Activated naive CD4-positive, alpha-beta T cell treated with anti-CD3 and anti-CD28 coated beads, Interleukin-2, amount 10 ng/mL, durations not matched to agents 7 days and 5 days (primary cell): ENCODE results near the gene FRMD1.

Experiments used
- CTCF ChIA-PET: fragments of 350-600 bp; sonication (Branson Sonifier 250); formaldehyde crosslinking; loops from one replicate; lab custom pipeline; 2021; ENCODE audit warnings: antibody characterized with exemption; lab: Charles Lee
- DNase-seq: peaks from one replicate; pipeline ENCODE4 v3.0.0-alpha.2; 2020
- H3K27ac Mint-ChIP-seq: one replicate; pipeline ENCODE4 v1.8.0; 2021; ENCODE audit warnings: mild to moderate bottlenecking, moderate library complexity, mixed read lengths
- H3K27me3 Mint-ChIP-seq: one replicate; pipeline ENCODE4 v1.8.0; 2021; ENCODE audit warnings: mild to moderate bottlenecking, mixed read lengths
- H3K36me3 Mint-ChIP-seq: one replicate; pipeline ENCODE4 v1.8.0; 2021; ENCODE audit warnings: mixed read lengths
- H3K4me1 Mint-ChIP-seq: one replicate; pipeline ENCODE4 v1.8.0; 2021; ENCODE audit warnings: mixed read lengths
- H3K4me3 Mint-ChIP-seq: one replicate; pipeline ENCODE4 v1.8.0; 2021; ENCODE audit warnings: mild to moderate bottlenecking, moderate library complexity, mixed read lengths
- H3K9me3 Mint-ChIP-seq: one replicate; pipeline ENCODE4 v1.8.0; 2021; ENCODE audit warnings: mixed read lengths

FRMD1 gene

GRCh38 chr6:168078943-168079405 is at the start of gene FRMD1:
TSS of gene FRMD1 (minus strand) at chr6:168079212. CDS start at chr6:168079094, 118 bp downstream.
- H3K9me3 Mint-ChIP-seq, result peaks cover 6% of the 10 kb centered on the region
- no peak for DNase-seq
- H3K27ac Mint-ChIP-seq, result no peak within 1 kb of the TSS
- H3K4me1 Mint-ChIP-seq, result no peaks in the 10 kb centered on the region
- CTCF ChIA-PET, result no interaction called here
- no peaks in the 10 kb centered on the region for H3K27me3 Mint-ChIP-seq
- H3K36me3 Mint-ChIP-seq, result no peaks in the 10 kb centered on the region
- H3K4me3 Mint-ChIP-seq, result no peak within 1 kb of the TSS

GRCh38 chr6:168128006-168128630 is 49.1 kb upstream of the FRMD1 start:
- no peaks in the 10 kb centered on the region for H3K9me3 Mint-ChIP-seq
- H3K4me1 Mint-ChIP-seq, result no peaks in the 10 kb centered on the region
- H3K4me3 Mint-ChIP-seq, result no peak overlapping the region
- H3K27me3 Mint-ChIP-seq, result peaks cover 27% of the 10 kb centered on the region
- CTCF ChIA-PET, result no interaction called here
- DNase-seq, result no peak
- no peak overlapping the region for H3K27ac Mint-ChIP-seq
- no peaks in the 10 kb centered on the region for H3K36me3 Mint-ChIP-seq

GRCh38 chr6:168127384-168127868 is 48.4 kb upstream of the FRMD1 start:
- Mint-ChIP-seq H3K27ac (no peak overlapping the region), H3K9me3 (peaks cover 4% of the 10 kb centered on the region), H3K4me1 (no peaks in the 10 kb centered on the region), H3K4me3 (no peak overlapping the region), H3K36me3 (no peaks in the 10 kb centered on the region), H3K27me3 (peaks cover 20% of the 10 kb centered on the region)
- CTCF ChIA-PET, result no interaction called here
- no peak for DNase-seq

- Mint-ChIP-seq H3K4me3 (no peak overlapping the region), H3K4me1 (no peaks in the 10 kb centered on the region), H3K27me3 (peaks cover 13% of the 10 kb centered on the region), H3K36me3 (no peaks in the 10 kb centered on the region), H3K9me3 (peaks cover 4% of the 10 kb centered on the region), H3K27ac (no peak overlapping the region)
- no peak for DNase-seq
- CTCF ChIA-PET, result no interaction called here
These were observed 47.8 kb upstream of the FRMD1 start for GRCh38 chr6:168126566-168127383.

GRCh38 chr6:168125429-168126001 is 46.5 kb upstream of the FRMD1 start:
- CTCF ChIA-PET, result no interaction called here
- H3K36me3 Mint-ChIP-seq, result no peaks in the 10 kb centered on the region
- peaks cover 4% of the 10 kb centered on the region for H3K27me3 Mint-ChIP-seq
- no peak overlapping the region for H3K27ac Mint-ChIP-seq
- H3K4me3 Mint-ChIP-seq, result no peak overlapping the region
- H3K9me3 Mint-ChIP-seq, result peaks cover 4% of the 10 kb centered on the region
- no peak for DNase-seq
- no peaks in the 10 kb centered on the region for H3K4me1 Mint-ChIP-seq

- Mint-ChIP-seq H3K9me3 (peaks cover 4% of the 10 kb centered on the region), H3K4me3 (no peak overlapping the region), H3K36me3 (no peaks in the 10 kb centered on the region), H3K4me1 (no peaks in the 10 kb centered on the region), H3K27ac (no peak overlapping the region), H3K27me3 (no peaks in the 10 kb centered on the region)
- DNase-seq, result no peak
- CTCF ChIA-PET, result no interaction called here
These were observed 45.9 kb upstream of the FRMD1 start for GRCh38 chr6:168124921-168125320.

GRCh38 chr6:168124158-168124557 is 45.1 kb upstream of the FRMD1 start:
- H3K27ac Mint-ChIP-seq, result no peak overlapping the region
- DNase-seq, result no peak
- H3K36me3 Mint-ChIP-seq, result no peaks in the 10 kb centered on the region
- no peaks in the 10 kb centered on the region for H3K27me3 Mint-ChIP-seq
- CTCF ChIA-PET, result no interaction called here
- no peaks in the 10 kb centered on the region for H3K4me1 Mint-ChIP-seq
- H3K4me3 Mint-ChIP-seq, result no peak overlapping the region
- peaks cover 4% of the 10 kb centered on the region for H3K9me3 Mint-ChIP-seq

- Mint-ChIP-seq H3K4me3 (no peak overlapping the region), H3K27me3 (no peaks in the 10 kb centered on the region), H3K4me1 (no peaks in the 10 kb centered on the region), H3K9me3 (peaks cover 4% of the 10 kb centered on the region), H3K36me3 (no peaks in the 10 kb centered on the region), H3K27ac (no peak overlapping the region)
- no peak for DNase-seq
- CTCF ChIA-PET, result no interaction called here
These were observed 44.3 kb upstream of the FRMD1 start for GRCh38 chr6:168123165-168123911.

GRCh38 chr6:168122521-168122920 is 43.5 kb upstream of the FRMD1 start:
- H3K36me3 Mint-ChIP-seq, result no peaks in the 10 kb centered on the region
- H3K4me1 Mint-ChIP-seq, result no peaks in the 10 kb centered on the region
- DNase-seq, result no peak
- no peak overlapping the region for H3K4me3 Mint-ChIP-seq
- CTCF ChIA-PET, result no interaction called here
- H3K27me3 Mint-ChIP-seq, result no peaks in the 10 kb centered on the region
- H3K27ac Mint-ChIP-seq, result no peak overlapping the region
- peaks cover 4% of the 10 kb centered on the region for H3K9me3 Mint-ChIP-seq

GRCh38 chr6:168122011-168122410 is 43.0 kb upstream of the FRMD1 start:
- H3K27ac Mint-ChIP-seq, result no peak overlapping the region
- no peaks in the 10 kb centered on the region for H3K4me1 Mint-ChIP-seq
- CTCF ChIA-PET, result no interaction called here
- H3K36me3 Mint-ChIP-seq, result no peaks in the 10 kb centered on the region
- no peak overlapping the region for H3K4me3 Mint-ChIP-seq
- H3K27me3 Mint-ChIP-seq, result no peaks in the 10 kb centered on the region
- no peak for DNase-seq
- peaks cover 4% of the 10 kb centered on the region for H3K9me3 Mint-ChIP-seq

- Mint-ChIP-seq H3K9me3 (peaks cover 4% of the 10 kb centered on the region), H3K27me3 (no peaks in the 10 kb centered on the region), H3K4me1 (no peaks in the 10 kb centered on the region), H3K27ac (no peak overlapping the region), H3K36me3 (no peaks in the 10 kb centered on the region), H3K4me3 (no peak overlapping the region)
- CTCF ChIA-PET, result no interaction called here
- DNase-seq, result no peak
These were observed 42.3 kb upstream of the FRMD1 start for GRCh38 chr6:168121303-168121665.

GRCh38 chr6:168120390-168121302 is 41.6 kb upstream of the FRMD1 start:
- no peaks in the 10 kb centered on the region for H3K36me3 Mint-ChIP-seq
- no peak for DNase-seq
- H3K4me1 Mint-ChIP-seq, result no peaks in the 10 kb centered on the region
- H3K9me3 Mint-ChIP-seq, result peaks cover 4% of the 10 kb centered on the region
- no peak overlapping the region for H3K27ac Mint-ChIP-seq
- CTCF ChIA-PET, result no interaction called here
- no peaks in the 10 kb centered on the region for H3K27me3 Mint-ChIP-seq
- H3K4me3 Mint-ChIP-seq, result no peak overlapping the region

GRCh38 chr6:168119539-168119938 is 40.5 kb upstream of the FRMD1 start:
- H3K27ac Mint-ChIP-seq, result no peak overlapping the region
- no peaks in the 10 kb centered on the region for H3K27me3 Mint-ChIP-seq
- no peaks in the 10 kb centered on the region for H3K4me1 Mint-ChIP-seq
- H3K4me3 Mint-ChIP-seq, result no peak overlapping the region
- peaks cover 4% of the 10 kb centered on the region for H3K9me3 Mint-ChIP-seq
- CTCF ChIA-PET, result no interaction called here
- no peaks in the 10 kb centered on the region for H3K36me3 Mint-ChIP-seq
- DNase-seq, result no peak
